AG08395 (cell line): ENCODE measurements around the gene CASP7.
"Not testable (repeated sequence)": the region's sequence is repeated elsewhere in the genome, so short reads cannot be mapped to it uniquely, and the experiment has no call there.

Experiments
- DNase-seq: peaks from one replicate; pipeline ENCODE4 v3.0.0; 2012; ENCODE audit warnings: mixed read lengths, low spot score

Gene CASP7

GRCh38 chr10:113754125-113754524 is 74.4 kb downstream of the CASP7 start:
- no peak for DNase-seq

- no peak for DNase-seq
Measured at GRCh38 chr10:113754768-113755167, 75.1 kb downstream of the CASP7 start.

GRCh38 chr10:113756940-113757543 is 77.3 kb downstream of the CASP7 start:
- DNase-seq = no peak

- DNase-seq = no peak
Measured at GRCh38 chr10:113762083-113762482, 82.4 kb downstream of the CASP7 start.

GRCh38 chr10:113764582-113764981 is 84.9 kb downstream of the CASP7 start:
- DNase-seq = no peak

- no peak for DNase-seq
Measured at GRCh38 chr10:113765910-113766309, 86.2 kb downstream of the CASP7 start.

GRCh38 chr10:113767222-113767621 is 87.5 kb downstream of the CASP7 start:
- no peak for DNase-seq

GRCh38 chr10:113770346-113770745 is 90.6 kb downstream of the CASP7 start:
- DNase-seq = no peak

GRCh38 chr10:113771131-113771530 is 91.4 kb downstream of the CASP7 start:
- DNase-seq = not testable (repeated sequence)

- DNase-seq = no peak
Measured at GRCh38 chr10:113775686-113776294, 96.1 kb downstream of the CASP7 start.

GRCh38 chr10:113776553-113776952 is 96.8 kb downstream of the CASP7 start:
- DNase-seq = no peak
